PFSK-1 (cell line): ENCODE measurements around the gene BCL11A.

Experiments
- FOXP2 ChIP-seq: optimal IDR thresholded peaks from 2 replicates; pipeline ENCODE3; 2011; ENCODE audit warnings: borderline replicate concordance, control low read depth, inconsistent platforms; ENCODE audit not compliant: insufficient read depth; ENCODE audit errors: extremely low read length, extremely low read depth
- POLR2AphosphoS5 ChIP-seq: IDR thresholded peaks from 2 replicates; pipeline ENCODE4 v1.6.1; 2012; ENCODE audit warnings: low read depth, mild to moderate bottlenecking, control low read depth, low read length, moderate library complexity
- REST ChIP-seq, 2 experiments: IDR thresholded peaks; 2 replicates each; pipeline versions ENCODE4 v1.6.1 to v1.8.0; 2011 to 2012; ENCODE audit warnings: low read depth in 2 of 2, low read length in 2 of 2, control low read depth in 1 of 2, inconsistent platforms in 1 of 2, mild to moderate bottlenecking in 1 of 2, moderate library complexity in 1 of 2; ENCODE audit not compliant: insufficient read depth in 1 of 2
- SIN3A ChIP-seq: IDR thresholded peaks from 2 replicates; pipeline ENCODE4 v1.6.1; 2012; ENCODE audit warnings: mild to moderate bottlenecking, low read length, moderate library complexity, borderline replicate concordance; ENCODE audit not compliant: insufficient read depth
- TAF1 ChIP-seq: IDR thresholded peaks from 2 replicates; pipeline ENCODE4 v1.6.1; 2012; ENCODE audit warnings: low read length, control low read depth, borderline replicate concordance; ENCODE audit not compliant: insufficient read depth

BCL11A gene

DNA sequence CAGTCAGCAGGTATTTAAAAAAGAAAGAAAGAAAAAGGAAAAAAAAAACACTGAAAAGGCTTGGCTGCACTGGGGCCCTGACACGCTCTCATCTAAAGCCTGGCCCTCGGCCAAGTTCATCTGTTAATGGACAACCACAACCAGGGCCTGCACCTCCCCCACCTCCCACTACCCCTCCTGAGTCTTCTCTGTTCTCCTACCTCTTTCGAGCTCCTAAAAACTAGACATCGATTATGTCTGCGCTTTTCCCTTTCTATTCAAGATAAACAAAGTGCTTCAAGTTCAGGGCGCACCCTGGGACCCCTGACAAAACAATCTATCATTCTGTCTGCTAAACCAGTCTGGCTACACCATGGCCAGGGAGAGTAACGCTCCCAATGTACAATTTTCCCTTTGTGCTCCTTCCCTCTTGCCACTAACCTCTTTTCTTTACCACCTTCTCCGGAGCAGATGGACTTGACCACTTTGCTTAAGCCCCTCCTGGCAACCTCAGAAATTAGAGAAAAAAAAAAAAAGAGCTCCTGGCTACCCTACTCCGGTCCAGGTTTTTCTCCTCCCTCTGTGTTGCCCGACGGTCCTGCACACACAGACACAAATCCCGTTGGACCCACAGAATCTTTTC lies 22.7 kb downstream of the BCL11A start:
- no peak for TF ChIP-seq FOXP2
- no peak for TF ChIP-seq REST (IDR thresholded peaks at IDR 0.05; ENCODE audit: insufficient read depth in 1 of 2, low read depth in 2 of 2, low read length in 2 of 2)
- TF ChIP-seq SIN3A: no peak
- TF ChIP-seq TAF1: no peak
- TF ChIP-seq POLR2AphosphoS5: no peak

GRCh38 chr2:60529785-60530627 lies 23.4 kb downstream of the BCL11A start:
- TF ChIP-seq POLR2AphosphoS5 (no peak), REST (IDR thresholded peaks at IDR 0.05; ENCODE audit: insufficient read depth in 1 of 2, low read depth in 2 of 2, low read length in 2 of 2) (no peak), TAF1 (no peak), FOXP2 (no peak), SIN3A (no peak)

DNA sequence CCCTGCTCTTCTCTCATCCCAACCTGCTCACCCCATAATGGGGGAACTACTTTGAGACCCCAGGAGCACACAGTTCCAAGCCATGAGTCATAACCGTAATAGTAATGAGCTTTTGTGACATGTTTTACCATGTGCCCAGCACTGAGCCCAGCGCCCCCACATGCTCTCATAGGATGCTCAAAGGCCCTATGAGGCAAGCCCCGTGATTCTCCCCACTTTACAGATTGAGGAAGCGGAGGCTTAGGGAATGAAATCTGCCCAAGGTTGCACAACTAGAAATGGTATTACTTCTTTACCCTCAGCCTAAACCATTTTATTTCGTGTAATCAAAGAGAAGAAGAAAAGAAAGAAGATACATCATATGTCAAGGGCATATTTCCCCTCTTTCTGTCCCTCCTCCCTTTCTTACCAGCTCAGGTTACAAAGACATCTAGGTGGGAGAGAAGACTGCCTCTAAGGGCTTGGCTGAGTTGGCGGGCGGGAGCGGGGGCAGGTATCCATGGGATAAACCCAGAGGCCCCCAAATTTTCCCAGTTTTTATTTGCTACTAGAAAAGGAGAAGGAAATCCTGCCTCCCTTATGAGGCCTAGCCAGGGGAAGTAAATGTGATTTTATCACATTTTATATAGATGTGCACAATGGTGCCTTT lies 24.2 kb downstream of the BCL11A start:
- TF ChIP-seq FOXP2: no peak
- TF ChIP-seq SIN3A: no peak
- no peak for TF ChIP-seq REST (IDR thresholded peaks at IDR 0.05; ENCODE audit: insufficient read depth in 1 of 2, low read depth in 2 of 2, low read length in 2 of 2)
- no peak for TF ChIP-seq POLR2AphosphoS5
- TF ChIP-seq TAF1: no peak

DNA sequence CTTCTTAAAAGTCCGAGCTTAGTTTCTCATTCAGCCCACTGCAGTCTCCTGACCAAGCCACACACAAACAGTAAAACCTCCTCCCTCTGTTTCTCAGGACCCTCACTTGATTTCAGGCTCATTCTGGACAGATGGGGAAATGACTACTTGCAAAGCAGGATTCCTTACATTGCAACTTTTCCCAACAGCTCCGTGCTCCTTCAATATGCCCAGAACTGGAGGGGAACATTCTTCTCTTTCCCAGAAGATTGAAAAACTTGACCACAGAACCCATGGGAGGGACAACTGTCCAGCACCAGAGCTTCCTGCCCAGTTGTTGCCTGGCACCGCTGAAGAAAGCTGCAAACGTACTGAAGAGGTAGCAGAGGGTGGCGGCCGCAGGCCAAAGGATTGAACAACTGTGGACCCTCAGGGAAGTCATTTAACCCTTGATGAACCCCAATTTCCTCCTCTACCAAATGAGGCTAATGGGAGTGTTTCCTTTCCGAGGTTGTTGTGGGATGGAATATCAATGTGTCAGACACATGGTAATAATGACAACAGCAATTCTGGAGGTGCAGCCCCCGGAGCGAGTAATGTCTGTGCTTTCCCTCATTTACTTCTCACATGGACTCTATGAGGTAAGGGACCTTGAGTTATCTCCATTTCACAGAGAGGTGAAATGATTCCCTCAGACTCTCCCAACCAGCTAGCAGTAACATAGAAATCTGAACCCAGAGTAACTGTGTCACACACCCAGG lies 25.0 kb downstream of the BCL11A start:
- no peak for TF ChIP-seq TAF1
- no peak for TF ChIP-seq POLR2AphosphoS5
- no peak for TF ChIP-seq SIN3A
- no peak for TF ChIP-seq REST (IDR thresholded peaks at IDR 0.05; ENCODE audit: insufficient read depth in 1 of 2, low read depth in 2 of 2, low read length in 2 of 2)
- TF ChIP-seq FOXP2: no peak
